GM12865 (cell line): ENCODE data around the gene TMPRSS11B.
"Not testable (repeated sequence)": the region's sequence is repeated elsewhere in the genome, so short reads cannot be mapped to it uniquely, and the experiment has no call there.

Source experiments
- DNase-seq: peaks from one replicate; pipeline ENCODE4 v3.0.0; 2010; ENCODE audit warnings: low read depth
- H3K4me3 ChIP-seq: 2 replicates; pipeline ENCODE4 v1.5.1; 2011; ENCODE audit warnings: mild to moderate bottlenecking, low read depth, low read length, control low read depth
- TF ChIP-seq, protein P1 (sequence below): IDR thresholded peaks from 2 replicates; pipeline ENCODE4 v1.5.1; 2011; ENCODE audit warnings: low read length, control low read depth, low read depth, inconsistent platforms; ENCODE audit not compliant: insufficient read depth; ENCODE audit errors: missing control alignments

The TMPRSS11B gene, protein sequence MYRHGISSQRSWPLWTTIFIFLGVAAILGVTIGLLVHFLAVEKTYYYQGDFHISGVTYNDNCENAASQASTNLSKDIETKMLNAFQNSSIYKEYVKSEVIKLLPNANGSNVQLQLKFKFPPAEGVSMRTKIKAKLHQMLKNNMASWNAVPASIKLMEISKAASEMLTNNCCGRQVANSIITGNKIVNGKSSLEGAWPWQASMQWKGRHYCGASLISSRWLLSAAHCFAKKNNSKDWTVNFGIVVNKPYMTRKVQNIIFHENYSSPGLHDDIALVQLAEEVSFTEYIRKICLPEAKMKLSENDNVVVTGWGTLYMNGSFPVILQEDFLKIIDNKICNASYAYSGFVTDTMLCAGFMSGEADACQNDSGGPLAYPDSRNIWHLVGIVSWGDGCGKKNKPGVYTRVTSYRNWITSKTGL

DNA sequence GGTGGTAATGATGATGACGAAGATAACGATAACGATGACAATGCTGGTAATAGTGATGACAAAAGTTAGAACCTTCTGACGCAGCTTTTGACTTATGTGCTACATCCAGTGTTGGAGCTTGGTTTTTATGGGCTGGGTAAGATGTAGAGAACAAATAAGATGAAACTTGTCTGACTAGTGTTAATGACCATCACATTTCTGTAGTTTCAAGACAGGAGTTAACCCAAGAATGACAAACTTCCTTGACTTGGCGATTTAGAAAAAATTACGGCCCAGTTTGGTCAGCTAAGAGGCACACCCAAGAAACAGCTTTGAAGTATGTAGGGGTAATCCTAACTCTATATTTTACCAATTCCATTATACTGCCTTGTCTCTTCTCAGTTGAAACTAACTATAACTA, at the start of gene TMPRSS11B:
TSS of gene TMPRSS11B (minus strand) at position 101 of the 400 bp plus-strand sequence. CDS start 136 bp downstream, outside the sequence.
- TF ChIP-seq, protein P1, sequence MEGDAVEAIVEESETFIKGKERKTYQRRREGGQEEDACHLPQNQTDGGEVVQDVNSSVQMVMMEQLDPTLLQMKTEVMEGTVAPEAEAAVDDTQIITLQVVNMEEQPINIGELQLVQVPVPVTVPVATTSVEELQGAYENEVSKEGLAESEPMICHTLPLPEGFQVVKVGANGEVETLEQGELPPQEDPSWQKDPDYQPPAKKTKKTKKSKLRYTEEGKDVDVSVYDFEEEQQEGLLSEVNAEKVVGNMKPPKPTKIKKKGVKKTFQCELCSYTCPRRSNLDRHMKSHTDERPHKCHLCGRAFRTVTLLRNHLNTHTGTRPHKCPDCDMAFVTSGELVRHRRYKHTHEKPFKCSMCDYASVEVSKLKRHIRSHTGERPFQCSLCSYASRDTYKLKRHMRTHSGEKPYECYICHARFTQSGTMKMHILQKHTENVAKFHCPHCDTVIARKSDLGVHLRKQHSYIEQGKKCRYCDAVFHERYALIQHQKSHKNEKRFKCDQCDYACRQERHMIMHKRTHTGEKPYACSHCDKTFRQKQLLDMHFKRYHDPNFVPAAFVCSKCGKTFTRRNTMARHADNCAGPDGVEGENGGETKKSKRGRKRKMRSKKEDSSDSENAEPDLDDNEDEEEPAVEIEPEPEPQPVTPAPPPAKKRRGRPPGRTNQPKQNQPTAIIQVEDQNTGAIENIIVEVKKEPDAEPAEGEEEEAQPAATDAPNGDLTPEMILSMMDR = no peak
- no peak for DNase-seq
- no peak within 1 kb of the TSS for H3K4me3 ChIP-seq

DNA sequence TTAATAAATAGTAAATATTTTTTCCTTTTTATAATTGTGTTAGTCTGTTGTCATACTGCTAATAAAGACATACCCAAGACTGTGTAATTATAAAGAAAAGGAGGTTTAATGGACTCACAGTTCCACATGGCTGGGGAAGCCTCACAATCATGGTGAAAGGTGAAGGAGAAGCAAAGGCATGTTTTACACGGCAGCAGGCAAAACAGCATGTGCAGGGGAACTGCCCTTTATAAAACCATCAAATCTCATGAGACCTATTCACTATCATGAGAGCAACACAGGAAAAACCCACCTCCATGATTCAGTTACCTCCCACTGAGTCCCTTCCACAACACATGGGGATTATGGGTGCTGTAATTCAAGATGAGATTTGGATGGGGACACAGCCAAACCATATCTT, 45.8 kb upstream of the TMPRSS11B start:
- H3K4me3 ChIP-seq = no peak overlapping the region

DNA sequence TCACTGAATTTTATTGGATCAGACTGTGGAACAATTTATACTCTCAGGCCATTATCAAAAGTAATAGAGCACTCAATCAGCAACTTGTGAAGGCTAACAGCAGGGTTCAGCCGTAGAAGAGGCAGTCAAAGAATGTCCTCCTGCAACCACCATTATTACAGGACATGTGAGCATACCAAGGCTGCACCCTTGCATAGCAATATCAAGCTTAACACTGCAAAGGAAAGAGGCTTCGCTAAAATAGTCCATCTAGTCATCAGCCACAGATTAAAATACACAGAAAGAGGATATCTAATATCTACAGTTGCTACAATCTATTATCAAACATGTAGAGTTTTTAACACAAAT, 42.9 kb upstream of the TMPRSS11B start:
- no peak overlapping the region for H3K4me3 ChIP-seq
- TF ChIP-seq, protein P1 = no peak
- no peak for DNase-seq

More for the DNA sequence above, 45.8 kb upstream of the TMPRSS11B start:
- no peak for DNase-seq
- TF ChIP-seq, protein P1 = no peak

DNA sequence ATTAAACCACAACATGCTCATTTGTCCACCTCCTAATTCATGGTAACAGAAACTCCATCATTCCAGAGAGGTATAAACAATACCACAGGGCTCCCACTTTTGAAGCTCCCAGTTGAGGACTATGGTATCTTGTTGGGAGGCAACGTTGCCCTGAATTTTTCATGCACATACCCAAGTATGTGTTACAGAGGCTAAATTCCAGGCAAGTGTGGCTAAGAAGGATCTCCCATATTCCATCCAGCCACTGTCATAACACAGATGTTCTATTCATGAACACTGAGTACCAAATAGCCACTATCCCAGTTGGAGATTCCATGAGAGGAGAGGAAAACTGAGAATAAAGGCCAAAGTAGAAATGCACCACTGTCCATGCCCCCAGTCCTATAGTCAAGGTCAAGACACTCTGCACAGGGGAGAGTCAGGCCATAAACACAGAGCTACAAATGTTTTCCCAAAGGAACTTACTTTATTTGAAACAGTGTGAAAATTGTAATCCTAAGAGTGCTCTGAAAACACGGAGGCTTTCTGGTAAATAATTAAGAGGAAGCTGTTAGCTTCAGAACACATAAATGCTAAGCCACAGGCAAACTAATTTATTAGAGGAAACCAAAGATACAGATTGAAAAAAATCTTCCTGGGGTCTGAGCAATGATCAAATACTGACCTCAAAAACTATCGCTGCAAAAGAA, 42.4 kb upstream of the TMPRSS11B start:
- TF ChIP-seq, protein P1 = no peak
- H3K4me3 ChIP-seq = no peak overlapping the region
- DNase-seq = no peak

DNA sequence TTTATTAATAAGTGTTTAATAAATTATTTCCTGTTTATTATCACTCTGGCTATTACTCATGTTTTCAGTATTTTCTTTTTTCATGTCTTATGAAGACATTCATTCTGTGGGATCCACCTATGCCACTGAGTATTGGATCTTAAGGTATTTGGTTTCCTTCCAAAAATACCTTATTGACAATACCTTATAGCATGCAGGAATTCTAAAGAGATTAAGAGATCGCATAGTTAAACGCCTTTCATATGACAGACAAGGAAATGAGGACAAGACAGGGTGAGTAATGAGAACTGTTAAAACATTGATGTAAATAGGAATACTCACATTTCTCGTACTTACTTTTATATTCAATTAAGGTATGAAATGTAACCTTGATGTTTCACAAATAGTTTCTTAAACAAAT, 38.2 kb upstream of the TMPRSS11B start:
- TF ChIP-seq, protein P1 = no peak

DNA sequence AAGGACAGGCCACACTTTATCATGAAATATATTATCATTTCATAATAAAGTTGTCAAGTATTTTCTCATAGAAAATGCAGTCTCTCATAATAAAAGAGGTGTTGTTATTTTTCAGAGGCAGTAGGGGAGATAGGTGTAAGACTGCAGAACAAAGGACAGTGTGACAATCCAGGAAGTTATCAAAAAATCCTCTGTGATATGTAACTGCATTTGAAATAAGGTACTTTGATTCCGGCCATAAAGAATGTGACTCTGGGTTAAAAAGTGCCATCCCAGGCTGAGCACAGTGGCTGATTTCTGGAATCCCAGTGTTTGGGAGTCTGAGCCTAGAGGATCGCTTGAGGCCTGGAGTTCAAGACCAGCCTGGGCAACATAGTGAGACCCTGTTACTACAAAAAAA, 37.6 kb upstream of the TMPRSS11B start:
- TF ChIP-seq, protein P1 = no peak
- no peak for DNase-seq
- H3K4me3 ChIP-seq = no peak overlapping the region

More for the DNA sequence above, 38.2 kb upstream of the TMPRSS11B start:
- DNase-seq = no peak
- H3K4me3 ChIP-seq = no peak overlapping the region

DNA sequence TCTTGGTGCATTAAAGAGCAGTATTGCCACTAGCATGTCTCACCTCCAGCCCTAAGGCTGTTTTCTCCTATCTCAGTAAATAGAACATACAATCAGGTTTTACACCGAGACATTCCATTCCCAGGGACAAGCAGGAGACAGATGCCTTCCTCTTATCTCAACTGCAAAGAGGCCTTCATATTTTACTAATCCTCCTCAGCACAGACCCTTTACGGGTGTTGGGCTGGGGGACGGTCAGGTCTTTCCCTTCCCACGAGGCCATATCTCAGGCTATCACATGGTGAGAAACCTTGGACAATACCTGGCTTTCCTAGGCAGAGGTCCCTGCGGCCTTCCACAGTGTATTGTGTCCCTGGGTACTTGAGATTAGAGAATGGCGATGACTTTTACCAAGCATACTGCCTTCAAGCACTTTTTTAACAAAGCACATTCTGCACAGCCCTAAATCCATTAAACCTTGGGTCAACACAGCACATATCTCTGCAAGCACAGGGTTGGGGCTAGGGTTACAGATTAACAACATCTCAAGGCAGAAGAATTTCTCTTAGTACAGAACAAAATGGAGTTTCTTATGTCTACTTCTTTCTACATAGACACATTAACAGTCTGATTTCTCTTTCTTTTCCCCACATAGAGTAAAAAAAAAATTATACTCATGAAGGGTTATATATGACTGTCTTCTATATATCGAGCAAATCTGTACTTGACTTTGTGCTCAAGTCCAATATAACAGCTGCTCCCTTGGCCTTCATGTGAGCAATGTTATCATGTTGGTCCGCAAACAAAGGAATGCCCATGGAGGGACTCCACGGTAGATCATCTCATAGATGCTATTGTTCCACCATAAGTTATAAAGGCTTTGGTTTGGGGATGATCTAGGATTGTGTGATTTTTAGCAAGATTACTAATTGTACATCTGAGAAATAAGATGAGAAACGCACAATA, 36.6 kb upstream of the TMPRSS11B start:
- not testable (repeated sequence) for DNase-seq, H3K4me3 ChIP-seq
